GM18517 (cell line): ENCODE measurements around the gene WNT7B.

Experiments used
- ATAC-seq: cut with Tn5 transposase; IDR thresholded peaks from one replicate; pipeline ENCODE4 v1.9.1; 2021; ENCODE audit warnings: mild to moderate bottlenecking, moderate library complexity; ENCODE audit not compliant: unreplicated experiment

Gene WNT7B

GRCh38 chr22:45914309-45914708 is 62.7 kb downstream of the WNT7B start:
- ATAC-seq: no peak

- ATAC-seq: no peak
These were observed 64.1 kb downstream of the WNT7B start for GRCh38 chr22:45912910-45913309.

GRCh38 chr22:45911601-45912271 is 65.2 kb downstream of the WNT7B start:
- no peak for ATAC-seq

GRCh38 chr22:45910928-45911467 is 66.0 kb downstream of the WNT7B start:
- ATAC-seq: no peak

- ATAC-seq: no peak
These were observed 68.0 kb downstream of the WNT7B start for GRCh38 chr22:45908961-45909360.

GRCh38 chr22:45907996-45908395 is 69.0 kb downstream of the WNT7B start:
- no peak for ATAC-seq

GRCh38 chr22:45907378-45907777 is 69.6 kb downstream of the WNT7B start:
- ATAC-seq: no peak

GRCh38 chr22:45906946-45907345 is 70.0 kb downstream of the WNT7B start:
- ATAC-seq: no peak

- no peak for ATAC-seq
These were observed 70.8 kb downstream of the WNT7B start for GRCh38 chr22:45905924-45906865.

- no peak for ATAC-seq
These were observed 71.5 kb downstream of the WNT7B start for GRCh38 chr22:45905326-45905923.

- ATAC-seq: no peak
These were observed 72.7 kb downstream of the WNT7B start for GRCh38 chr22:45904236-45904635.

GRCh38 chr22:45903355-45904135 is 73.4 kb downstream of the WNT7B start:
- no peak for ATAC-seq

- no peak for ATAC-seq
These were observed 79.2 kb downstream of the WNT7B start for GRCh38 chr22:45897736-45898135.

GRCh38 chr22:45896964-45897538 is 79.9 kb downstream of the WNT7B start:
- ATAC-seq: no peak

- no peak for ATAC-seq
These were observed 80.6 kb downstream of the WNT7B start for GRCh38 chr22:45896153-45896951.

- ATAC-seq: no peak
These were observed 81.4 kb downstream of the WNT7B start for GRCh38 chr22:45895436-45896152.

- ATAC-seq: no peak
These were observed 83.4 kb downstream of the WNT7B start for GRCh38 chr22:45893516-45893915.

GRCh38 chr22:45892681-45893461 is 84.1 kb downstream of the WNT7B start:
- no peak for ATAC-seq
